Muscle layer of duodenum (tissue), 2 donors: Measurements from ENCODE around the gene CACNG4.

Experiments used
- H3K27ac ChIP-seq: one replicate; pipeline ENCODE4 v1.7.0; 2013; ENCODE audit warnings: mild to moderate bottlenecking, low read length
- H3K27me3 ChIP-seq: one replicate; pipeline ENCODE4 v1.7.0; 2013; ENCODE audit warnings: low read depth, mild to moderate bottlenecking, control low read depth, low read length
- H3K36me3 ChIP-seq, 2 donors: one replicate each; pipeline ENCODE4 v1.7.0; 2013; ENCODE audit warnings: low read length in 2 of 2, control low read depth in 1 of 2, mild to moderate bottlenecking in 1 of 2; ENCODE audit not compliant: insufficient read depth in 2 of 2, control insufficient read depth in 1 of 2
- H3K4me1 ChIP-seq, 2 donors: one replicate each; pipeline ENCODE4 v1.7.0; 2013; ENCODE audit warnings: low read length in 2 of 2, mild to moderate bottlenecking in 2 of 2, control low read depth in 1 of 2, moderate library complexity in 1 of 2; ENCODE audit not compliant: insufficient read depth in 2 of 2, control insufficient read depth in 1 of 2
- H3K4me3 ChIP-seq, 2 donors: one replicate each; pipeline ENCODE4 v1.7.0; 2013; ENCODE audit warnings: low read length in 2 of 2, low read depth in 1 of 2, mild to moderate bottlenecking in 1 of 2
- H3K9me3 ChIP-seq, 2 donors: one replicate each; pipeline ENCODE4 v1.7.0; 2013; ENCODE audit warnings: low read length in 2 of 2, control low read depth in 1 of 2, mild to moderate bottlenecking in 1 of 2; ENCODE audit not compliant: control insufficient read depth in 1 of 2
- donor health status: healthy.

CACNG4 gene

DNA sequence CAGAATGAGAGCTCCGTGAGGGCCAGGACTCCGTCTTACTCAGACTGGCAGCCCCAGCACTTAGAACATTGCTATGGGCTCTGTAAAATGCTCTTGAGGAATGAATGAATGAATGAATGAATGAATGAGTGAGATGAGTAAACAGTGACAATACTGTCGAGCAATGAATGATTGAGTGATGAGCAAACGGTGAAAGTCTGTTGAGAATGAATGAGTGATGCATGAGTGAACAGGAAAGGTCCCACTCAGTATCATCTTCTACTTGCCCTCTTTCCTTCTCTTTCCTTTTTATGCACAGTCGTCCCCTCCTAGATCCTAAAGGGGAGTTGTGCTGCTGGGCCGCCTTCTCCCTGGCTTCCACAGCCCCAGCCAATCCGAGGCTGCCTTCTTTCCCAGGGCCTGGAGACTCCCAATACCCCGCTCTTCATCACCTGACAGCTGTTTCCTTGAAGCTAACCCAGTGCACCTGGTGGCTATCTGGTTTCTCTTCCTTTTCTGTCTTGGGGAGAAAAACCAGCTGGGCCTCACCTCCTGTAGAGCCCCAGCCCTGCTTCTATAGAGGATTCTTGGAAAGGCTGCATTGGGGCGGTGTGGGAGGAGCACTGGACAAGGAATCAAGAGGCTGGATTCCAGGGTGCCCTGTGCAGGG lies 47.1 kb downstream of the CACNG4 start:
- H3K4me1 ChIP-seq = no peaks in the 10 kb centered on the region
- H3K4me3 ChIP-seq = no peak overlapping the region
- H3K36me3 ChIP-seq = no peaks in the 10 kb centered on the region

DNA sequence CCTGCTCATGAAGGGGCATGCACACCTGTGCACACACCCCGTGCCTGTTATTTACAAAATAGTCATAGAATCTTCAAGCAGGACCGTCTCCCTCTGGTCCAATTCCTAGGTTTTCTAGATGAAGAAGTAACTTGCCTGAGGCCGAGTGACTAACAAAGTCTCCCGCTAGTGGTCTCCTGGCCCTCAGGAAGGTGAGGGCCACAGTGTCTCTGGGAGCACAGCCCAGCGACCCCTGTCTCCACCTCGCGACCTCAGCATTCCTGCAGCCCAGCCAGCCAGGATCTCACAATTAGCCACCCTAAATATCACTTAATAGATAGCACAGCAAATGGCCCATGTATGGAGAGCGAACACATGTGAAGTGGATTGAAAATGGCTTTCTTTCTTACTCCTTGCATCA lies 49.4 kb downstream of the CACNG4 start:
- no peak overlapping the region for H3K27ac ChIP-seq
- no peak overlapping the region for H3K4me3 ChIP-seq
- no peaks in the 10 kb centered on the region for H3K4me1 ChIP-seq
- no peaks in the 10 kb centered on the region for H3K9me3 ChIP-seq
- no peaks in the 10 kb centered on the region for H3K36me3 ChIP-seq
- no peaks in the 10 kb centered on the region for H3K27me3 ChIP-seq

More for the DNA sequence above, 47.1 kb downstream of the CACNG4 start:
- Histone ChIP-seq H3K27ac (no peak overlapping the region), H3K27me3 (no peaks in the 10 kb centered on the region), H3K9me3 (no peaks in the 10 kb centered on the region)

DNA sequence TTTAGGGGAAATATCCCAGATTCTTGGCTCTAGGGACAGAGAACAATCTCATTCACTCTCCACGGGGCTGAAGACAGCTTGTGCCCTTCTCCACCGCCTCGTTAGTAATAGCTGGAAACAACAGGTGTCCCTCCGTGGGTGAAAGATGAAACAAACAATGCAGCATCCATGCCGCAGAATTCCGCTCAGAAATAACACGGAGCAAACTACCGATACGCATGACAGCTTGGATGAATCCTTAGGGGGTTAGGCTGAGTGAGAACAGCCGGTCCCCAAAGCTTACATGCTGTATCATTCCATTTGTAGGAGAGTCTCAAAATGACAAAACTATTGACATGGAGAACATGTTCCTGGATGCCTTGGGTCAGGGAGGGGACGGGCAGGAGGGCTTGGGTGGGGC lies 50.5 kb downstream of the CACNG4 start:
- H3K27me3 ChIP-seq = no peaks in the 10 kb centered on the region
- H3K4me3 ChIP-seq = no peak overlapping the region
- H3K36me3 ChIP-seq = no peaks in the 10 kb centered on the region
- H3K4me1 ChIP-seq = no peaks in the 10 kb centered on the region
- no peaks in the 10 kb centered on the region for H3K9me3 ChIP-seq
- no peak overlapping the region for H3K27ac ChIP-seq

DNA sequence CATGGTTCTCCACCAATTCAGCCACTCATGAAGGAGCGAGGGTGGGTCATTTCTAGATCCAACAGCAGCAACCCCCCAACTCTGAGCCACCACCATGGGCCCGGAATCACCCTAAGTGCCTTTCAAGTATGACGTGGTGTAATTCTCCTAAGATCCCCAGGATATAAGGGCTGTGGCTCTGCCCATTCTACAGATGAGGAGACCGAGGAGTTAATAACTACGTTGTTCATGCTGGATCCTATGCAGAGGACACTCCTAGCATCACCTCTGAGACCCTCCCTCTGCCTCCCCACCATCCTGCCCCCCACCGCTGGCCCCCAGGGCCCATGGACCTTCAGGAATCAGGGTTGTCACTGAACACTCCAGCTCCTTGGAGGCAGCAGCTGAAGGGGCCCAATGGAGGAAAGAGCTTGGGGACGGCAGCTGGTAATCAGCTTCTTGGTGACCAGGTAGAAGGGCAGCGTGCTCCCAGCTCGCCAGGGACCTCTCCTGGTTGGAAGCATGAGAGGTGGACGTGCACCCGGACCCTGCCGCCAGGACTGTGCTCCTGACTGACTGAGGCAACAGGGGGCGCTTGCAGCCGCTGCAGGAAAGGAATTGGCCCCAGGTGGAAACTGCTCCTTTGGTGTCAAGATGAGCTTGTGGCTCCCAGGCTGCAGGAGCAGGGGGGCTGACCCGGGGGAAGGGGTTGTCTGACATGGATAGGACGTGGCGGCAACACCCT lies 51.7 kb downstream of the CACNG4 start:
- Histone ChIP-seq H3K4me1 (no peaks in the 10 kb centered on the region), H3K27ac (no peak overlapping the region), H3K9me3 (no peaks in the 10 kb centered on the region), H3K27me3 (no peaks in the 10 kb centered on the region), H3K4me3 (no peak overlapping the region), H3K36me3 (no peaks in the 10 kb centered on the region)

DNA sequence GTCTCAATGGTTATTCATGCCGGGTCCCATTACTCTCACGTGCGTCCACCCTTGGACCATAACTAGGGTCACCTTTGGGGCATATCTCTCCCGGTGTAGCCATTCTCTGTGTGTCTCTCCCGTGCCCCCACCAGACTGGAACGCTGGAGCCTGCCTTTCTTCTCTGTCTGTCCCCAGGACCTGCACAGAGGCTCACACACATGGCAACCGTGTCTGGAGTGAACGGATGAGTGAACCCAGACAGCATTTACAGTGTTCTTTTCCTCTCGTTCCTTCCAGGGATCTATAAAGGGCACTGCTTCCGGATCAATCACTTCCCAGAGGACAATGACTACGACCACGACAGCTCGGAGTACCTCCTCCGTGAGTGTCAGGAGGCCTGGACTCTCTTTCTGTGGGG lies 53.4 kb downstream of the CACNG4 start:
- Histone ChIP-seq H3K4me1 (no peaks in the 10 kb centered on the region), H3K36me3 (no peaks in the 10 kb centered on the region), H3K27me3 (no peaks in the 10 kb centered on the region)

DNA sequence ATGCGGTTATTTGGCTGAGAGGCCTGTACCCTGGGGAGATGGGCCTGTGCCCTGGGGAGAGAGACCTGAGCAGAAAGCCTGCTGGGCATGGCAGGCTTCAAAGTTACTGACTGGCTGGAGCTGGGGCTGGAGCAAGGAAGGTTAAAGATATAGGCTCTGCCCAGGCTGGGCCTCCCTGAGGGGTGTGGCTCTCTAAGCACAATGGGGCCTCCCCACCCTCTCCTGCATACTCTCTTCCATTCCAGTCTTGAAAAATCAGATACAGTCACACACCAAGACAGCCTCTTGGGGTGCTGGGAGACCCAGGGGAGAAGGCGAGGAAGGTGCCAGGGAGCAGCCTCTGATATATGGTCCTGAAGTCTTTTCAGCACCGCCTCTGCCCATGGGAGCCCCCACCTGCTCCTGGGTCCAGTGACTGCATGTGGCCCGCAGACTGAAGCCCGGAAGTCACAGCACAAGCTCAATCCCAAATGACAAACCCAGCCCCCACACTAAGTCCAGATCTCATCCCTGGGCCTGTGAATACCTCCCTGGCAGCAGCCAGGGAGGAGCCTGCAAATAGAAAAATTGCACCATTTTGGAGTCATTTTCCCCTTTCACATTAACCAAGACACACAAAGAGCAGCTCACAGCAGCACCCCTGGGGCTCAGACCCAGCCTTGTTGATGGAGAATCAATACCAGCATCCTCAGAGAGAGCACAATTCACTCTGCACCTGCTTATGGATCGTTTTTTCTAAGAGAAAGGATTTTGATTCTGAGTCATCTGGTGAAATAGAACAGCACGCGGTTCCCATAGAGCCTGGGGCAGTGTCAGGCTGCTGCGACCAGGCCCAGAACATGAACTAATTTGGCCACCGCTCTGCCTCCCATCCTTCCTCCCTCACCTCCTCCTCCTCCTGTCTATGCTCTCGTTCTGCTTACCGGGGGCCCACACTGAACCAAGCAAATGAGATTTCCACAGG lies 54.2 kb downstream of the CACNG4 start:
- Histone ChIP-seq H3K4me1 (no peaks in the 10 kb centered on the region), H3K27ac (no peak overlapping the region), H3K4me3 (no peak overlapping the region), H3K27me3 (no peaks in the 10 kb centered on the region), H3K36me3 (no peaks in the 10 kb centered on the region), H3K9me3 (no peaks in the 10 kb centered on the region)

More for the DNA sequence above, 53.4 kb downstream of the CACNG4 start:
- H3K4me3 ChIP-seq = no peak overlapping the region
- H3K9me3 ChIP-seq = no peaks in the 10 kb centered on the region
- H3K27ac ChIP-seq = no peak overlapping the region

DNA sequence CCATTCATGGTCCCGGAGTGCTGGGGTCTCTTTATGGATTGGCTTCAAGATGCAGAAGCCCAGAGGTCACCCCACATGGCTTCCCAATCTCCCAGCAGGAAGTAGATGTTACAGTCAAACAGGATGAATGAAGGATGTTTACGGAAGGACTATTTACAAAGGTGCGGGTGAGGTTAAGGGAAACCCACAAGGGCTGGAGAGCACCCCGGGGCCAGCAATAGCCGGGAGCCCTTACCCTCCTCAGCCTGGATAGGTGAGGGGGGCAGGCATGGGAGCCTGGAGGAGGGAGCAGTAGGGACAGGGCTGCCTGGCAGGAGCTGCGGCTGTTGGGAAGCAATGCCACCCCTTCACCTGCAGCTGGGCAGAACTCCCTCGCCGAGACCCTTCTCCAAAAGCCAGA lies 55.3 kb downstream of the CACNG4 start:
- Histone ChIP-seq H3K4me1 (no peaks in the 10 kb centered on the region), H3K4me3 (no peak overlapping the region), H3K27me3 (no peaks in the 10 kb centered on the region), H3K36me3 (no peaks in the 10 kb centered on the region), H3K27ac (no peak overlapping the region), H3K9me3 (no peaks in the 10 kb centered on the region)

DNA sequence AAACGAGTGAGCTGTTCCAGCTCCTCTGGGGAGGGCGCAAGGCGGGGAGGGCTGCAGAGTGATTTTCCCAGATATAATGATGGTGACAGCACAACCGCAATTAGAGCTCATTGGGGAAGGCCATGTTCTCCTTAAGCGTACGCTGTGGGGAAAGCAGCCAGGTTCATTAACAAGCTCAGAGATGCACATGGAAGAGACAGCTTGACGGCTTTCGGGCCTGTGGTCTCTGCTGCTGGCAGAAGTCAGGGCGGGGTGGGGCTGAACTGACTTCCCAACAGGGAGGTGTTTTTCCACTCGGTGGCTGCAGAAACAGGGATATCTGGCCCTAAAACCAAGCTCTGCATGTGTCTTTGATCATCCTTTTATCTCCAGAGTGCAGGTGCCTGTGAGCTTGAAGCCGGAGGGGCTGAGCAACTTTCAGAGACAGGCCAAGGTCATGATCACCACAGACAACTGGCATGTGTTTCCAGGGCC lies 55.8 kb downstream of the CACNG4 start:
- H3K4me1 ChIP-seq = no peaks in the 10 kb centered on the region

DNA sequence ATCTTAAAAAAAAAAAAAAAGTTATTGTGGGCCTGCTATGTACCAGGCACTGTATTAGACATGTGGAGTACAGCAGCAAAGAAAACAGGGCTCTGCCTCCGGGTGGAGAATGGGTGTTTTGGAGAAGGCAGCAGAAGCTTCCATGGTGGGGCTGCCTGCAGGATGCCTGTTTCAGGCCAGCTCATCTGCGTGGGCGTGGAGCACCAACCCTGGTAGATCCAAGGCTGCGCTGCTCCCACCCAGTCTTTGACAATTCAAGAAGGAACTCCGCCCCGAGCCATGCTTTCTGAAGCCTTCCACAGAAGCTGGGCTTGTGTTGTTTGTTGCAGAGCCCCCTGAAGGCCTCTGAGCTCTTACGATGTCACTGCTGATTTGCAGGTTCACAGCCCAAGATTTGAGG lies 56.7 kb downstream of the CACNG4 start:
- Histone ChIP-seq H3K27ac (no peak overlapping the region), H3K36me3 (no peaks in the 10 kb centered on the region), H3K27me3 (no peaks in the 10 kb centered on the region), H3K9me3 (no peaks in the 10 kb centered on the region), H3K4me1 (no peaks in the 10 kb centered on the region), H3K4me3 (no peak overlapping the region)

More for the DNA sequence above, 55.8 kb downstream of the CACNG4 start:
- H3K27me3 ChIP-seq = no peaks in the 10 kb centered on the region
- H3K36me3 ChIP-seq = no peaks in the 10 kb centered on the region
- no peaks in the 10 kb centered on the region for H3K9me3 ChIP-seq
- no peak overlapping the region for H3K4me3 ChIP-seq
- no peak overlapping the region for H3K27ac ChIP-seq

DNA sequence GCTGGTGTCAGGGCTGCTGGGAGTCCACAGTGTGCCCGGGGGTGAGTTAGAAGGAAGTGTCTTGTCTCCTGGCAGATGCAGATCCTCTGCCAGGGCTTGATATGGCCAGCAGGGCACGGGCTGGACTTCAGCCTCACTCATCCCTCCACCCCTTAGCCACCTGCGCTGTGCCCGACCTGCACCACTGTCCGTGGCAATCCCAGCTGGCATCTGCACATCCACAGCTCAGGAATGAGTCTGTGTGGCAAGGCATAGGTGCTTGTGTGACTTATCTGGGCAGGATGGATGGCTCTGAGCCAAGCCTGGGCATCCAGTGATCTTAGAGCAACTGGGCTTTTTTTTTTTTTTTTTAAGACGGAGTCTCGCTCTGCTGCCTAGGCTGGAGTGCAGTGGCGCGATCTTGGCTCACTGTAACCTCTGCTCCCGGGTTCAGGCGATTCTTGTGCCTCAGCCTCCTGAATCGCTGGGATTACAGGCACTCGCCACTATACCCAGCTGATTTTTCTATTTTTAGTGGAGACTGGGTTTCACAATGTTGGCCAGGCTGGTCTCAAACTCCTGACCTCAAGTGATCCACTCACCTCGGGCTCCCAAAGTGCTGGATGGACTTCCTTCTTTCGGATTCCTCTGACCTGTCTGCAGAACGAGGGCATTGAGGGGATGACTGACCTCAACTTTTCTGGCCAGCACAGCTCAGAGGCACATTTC lies 57.4 kb downstream of the CACNG4 start:
- H3K27ac ChIP-seq = no peak overlapping the region
- no peaks in the 10 kb centered on the region for H3K9me3 ChIP-seq
- H3K36me3 ChIP-seq = no peaks in the 10 kb centered on the region
- H3K27me3 ChIP-seq = no peaks in the 10 kb centered on the region
- no peaks in the 10 kb centered on the region for H3K4me1 ChIP-seq
- no peak overlapping the region for H3K4me3 ChIP-seq

DNA sequence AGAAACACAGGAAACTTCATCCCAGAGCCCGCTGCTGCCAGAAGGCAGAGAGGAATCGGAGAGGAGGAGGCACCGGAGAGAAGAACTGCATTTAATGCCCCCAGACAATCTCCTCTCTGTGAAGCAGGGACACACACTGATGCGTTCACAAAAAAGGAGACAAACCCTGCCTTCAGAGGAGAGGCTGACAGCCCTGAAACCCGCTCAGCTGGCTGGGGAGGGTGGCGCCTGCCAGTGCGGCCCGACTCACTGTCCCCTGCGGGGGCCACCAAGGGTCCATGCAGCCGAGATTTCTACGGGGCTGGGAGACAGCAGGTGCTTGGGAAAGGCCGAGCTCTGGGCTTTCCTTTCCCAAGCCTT lies 57.9 kb downstream of the CACNG4 start:
- Histone ChIP-seq H3K27me3 (no peaks in the 10 kb centered on the region), H3K9me3 (no peaks in the 10 kb centered on the region), H3K4me3 (no peak overlapping the region), H3K36me3 (no peaks in the 10 kb centered on the region), H3K27ac (no peak overlapping the region), H3K4me1 (no peaks in the 10 kb centered on the region)
